ENCODE results near the gene ZNF555. TPM values are rescaled to one million over a fixed set of nuclear protein-coding genes. Genes with fewer than 3 reads are reported as not detected.

The ZNF555 gene
- polyA plus RNA-seq, 2 of the 4 experiments (the other 2 are of a cell fraction): 1.7 to 2.3 TPM

- TF ChIP-seq POLR2A (IDR thresholded peaks at IDR 0.05; ENCODE audit: low read length) (no peak), PBX3 (IDR thresholded peaks at IDR 0.05) (no peak), SREBF2 (IDR thresholded peaks at IDR 0.05) (no peak), KDM5A (IDR thresholded peaks at IDR 0.05) (no peak), JUN (IDR thresholded peaks at IDR 0.05) (no peak)
- POLR2A ChIA-PET: no interaction called here
- ATAC-seq (no peak), DNase-seq (ENCODE audit: low read depth in 1 of 2, low spot score in 1 of 2) (no peak), FAIRE-seq (no peak)
- Histone ChIP-seq H3K27ac (no peak overlapping the region), H3K4me3 (no peak overlapping the region), H3K4me1 (no peaks in the 10 kb centered on the region), H3K9me3 (no peaks in the 10 kb centered on the region), H3K4me2 (no peak overlapping the region)
- 77% methylated on average over 5 of the region's 13 CpGs for WGBS (ENCODE audit: missing lambda C conversion rate)
- CTCF ChIA-PET: interaction anchor here (0.7 kb wide), 1 partner anchor 10 kb away, joined by 3 read pairs; no protein-coding TSS in a partner anchor
Observed at GRCh38 chr19:2815191-2815614, 26.1 kb upstream of the ZNF555 start.

- Histone ChIP-seq H3K27ac (no peak overlapping the region), H3K4me2 (no peak overlapping the region), H3K9me3 (no peaks in the 10 kb centered on the region), H3K4me3 (no peak overlapping the region), H3K4me1 (no peaks in the 10 kb centered on the region; the same call in 2 of the 3 replicates)
- POLR2A ChIA-PET: no interaction called here
- TF ChIP-seq USF2 (IDR thresholded peaks at IDR 0.05) (no peak), RNF2 (IDR thresholded peaks at IDR 0.05; ENCODE audit: borderline replicate concordance, low read depth) (no peak), CEBPB (IDR thresholded peaks at IDR 0.05) (no peak), E2F6 (IDR thresholded peaks at IDR 0.05; ENCODE audit: borderline replicate concordance, low read depth) (no peak), HOXA7 (CRISPR knock-in tag; IDR thresholded peaks at IDR 0.05) (no peak), ZSCAN20 (CRISPR knock-in tag; IDR thresholded peaks at IDR 0.05) (no peak), RARB (CRISPR knock-in tag; IDR thresholded peaks at IDR 0.05) (no peak), ESRRA (IDR thresholded peaks at IDR 0.05; ENCODE audit: borderline replicate concordance, low read length) (no peak), HEYL (CRISPR knock-in tag; IDR thresholded peaks at IDR 0.05) (no peak), NR3C1 (IDR thresholded peaks at IDR 0.05) (no peak), FOSB (CRISPR knock-in tag; IDR thresholded peaks at IDR 0.05) (no peak), KDM1A (IDR thresholded peaks at IDR 0.05; ENCODE audit: low read depth) (no peak), GATA3 (IDR thresholded peaks at IDR 0.05; ENCODE audit: borderline replicate concordance) (no peak), KDM5A (IDR thresholded peaks at IDR 0.05) (no peak), ATOH8 (CRISPR knock-in tag; IDR thresholded peaks at IDR 0.05; ENCODE audit: low read depth) (no peak), CTCF (IDR thresholded peaks at IDR 0.05) (no peak), HMGXB4 (CRISPR knock-in tag; IDR thresholded peaks at IDR 0.05; ENCODE audit: borderline replicate concordance) (no peak)
- 92% methylated on average over 15 of the region's 15 CpGs for WGBS (ENCODE audit: missing lambda C conversion rate)
- DNase-seq (ENCODE audit: low read depth in 1 of 2, low spot score in 1 of 2) (no peak), ATAC-seq (no peak), FAIRE-seq (no peak)
- CTCF ChIA-PET: no interaction called here
Observed at GRCh38 chr19:2815923-2816322, 25.4 kb upstream of the ZNF555 start.

Data from A549 (cell line).